Measurements from ENCODE around the gene TOB1. TPM values are rescaled to one million over a fixed set of nuclear protein-coding genes. Genes with fewer than 3 reads are reported as not detected.

TOB1 gene
- total and polyA plus RNA-seq, 2 donors (not counting 1 experiment from before 2014, with no cell fraction given), result 23.3 to 28.9 TPM

DNA sequence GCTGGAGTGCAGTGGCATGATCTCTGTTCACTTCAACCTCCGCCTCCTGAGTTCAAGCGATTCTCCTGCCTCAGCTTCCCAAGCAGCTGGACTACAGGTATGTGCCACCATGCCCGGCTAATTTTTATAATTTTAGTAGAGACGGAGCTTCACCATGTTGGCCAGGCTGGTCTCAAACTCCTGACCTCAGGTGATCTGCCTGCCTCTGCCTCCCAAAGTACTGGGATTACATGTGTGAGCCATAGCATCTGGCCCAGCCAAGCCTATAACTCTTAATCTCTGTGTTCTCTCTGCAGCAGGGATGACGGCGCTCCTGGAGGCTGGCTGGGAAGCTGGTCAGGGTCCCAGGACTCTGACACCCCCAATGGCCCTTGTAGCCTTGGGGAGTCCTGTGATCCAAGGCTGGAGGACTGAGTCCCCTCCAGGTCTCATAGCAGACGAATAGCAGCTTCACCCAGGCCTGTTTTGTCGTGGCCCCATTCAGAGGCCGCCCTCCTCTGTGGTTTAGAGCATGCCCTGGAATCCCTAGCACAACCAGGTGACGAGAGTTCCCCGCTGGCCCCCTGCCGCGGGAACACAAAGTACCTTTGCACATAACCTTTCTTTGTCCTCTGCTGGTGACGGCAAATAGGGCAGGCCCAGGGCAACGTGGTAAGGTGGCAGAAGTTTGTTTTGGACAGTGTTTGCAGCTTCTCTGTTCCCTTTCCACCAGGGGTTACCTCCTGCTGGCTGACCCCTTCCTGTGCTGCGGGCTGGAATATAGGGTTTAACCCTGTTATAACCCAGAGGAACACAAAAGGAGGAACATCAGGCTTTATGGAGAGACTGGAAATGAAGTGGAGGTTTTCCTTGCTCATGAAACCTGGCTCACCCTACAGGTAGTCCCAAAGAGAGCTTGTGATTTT lies 43.0 kb upstream of the TOB1 start:
- ATAC-seq (ENCODE audit: low read depth) (no peak), DNase-seq (no peak)
- ChIA-PET CTCF (interaction anchor here (1.1 kb wide), 1 partner anchor 46 kb away, joined by 3 read pairs; no protein-coding TSS in a partner anchor), POLR2A (no interaction called here)
- H3K9ac ChIP-seq (ENCODE audit: low read length), result no peak overlapping the region
- H3K27me3 ChIP-seq (replicated peaks in 1 of 4; ENCODE audit: control extremely low read depth in 1 of 4, control insufficient read depth in 3 of 4, insufficient read depth in 4 of 4, low read length in 3 of 4), result no peaks in the 10 kb centered on the region
- H4K20me1 ChIP-seq (ENCODE audit: control insufficient read depth, insufficient read depth, low read length, poor library complexity, severe bottlenecking), result no peaks in the 10 kb centered on the region
- no peak overlapping the region for H2AFZ ChIP-seq (ENCODE audit: insufficient read depth, low read depth, low read length, poor library complexity, severe bottlenecking)
- intact Hi-C loops (cut with micrococcal nuclease), result no loop called here
- WGBS (ENCODE audit: insufficient coverage), result 75% methylated on average over 15 of the region's 16 CpGs
- H3K27ac Mint-ChIP-seq, result no peak overlapping the region
- H3K9me3 Mint-ChIP-seq (ENCODE audit: insufficient read depth), result no peaks in the 10 kb centered on the region
- no peak overlapping the region for H3K4me2 ChIP-seq (replicated peaks; ENCODE audit: low read depth, low read length, poor library complexity, severe bottlenecking)
- H3K4me3 ChIP-seq (ENCODE audit: control extremely low read depth in 1 of 5, extremely low read depth in 1 of 5, insufficient read depth in 1 of 5, low read depth in 2 of 5, low read length in 4 of 5), result no peak overlapping the region
- no peak overlapping the region for H3K4me3 Mint-ChIP-seq
- peaks cover 0 to 3% (median 0%) of the 10 kb centered on the region in 3 donors for H3K9me3 ChIP-seq (ENCODE audit: control extremely low read depth in 1 of 3, control insufficient read depth in 2 of 3, insufficient read depth in 1 of 3, low read length in 2 of 3)
- no peaks in the 10 kb centered on the region for H3K27me3 Mint-ChIP-seq
- H3K79me2 ChIP-seq (ENCODE audit: control insufficient read depth, insufficient read depth, low read length), result no peaks in the 10 kb centered on the region
- peaks cover 0 to 11% of the 10 kb centered on the region in 2 donors for H3K4me1 ChIP-seq (ENCODE audit: control insufficient read depth in 2 of 2, insufficient read depth in 2 of 2, low read length in 2 of 2)
- H3K36me3 ChIP-seq (replicated peaks in 1 of 2; ENCODE audit: control extremely low read depth in 1 of 2, control insufficient read depth in 1 of 2, extremely low read depth in 1 of 2, insufficient read depth in 2 of 2, low read length in 1 of 2), result no peaks in the 10 kb centered on the region
- peaks cover 6% of the 10 kb centered on the region for H3K4me1 Mint-ChIP-seq
- no peak for TF ChIP-seq EZH2 (IDR thresholded peaks at IDR 0.05; ENCODE audit: borderline replicate concordance, insufficient read depth, low read depth, low read length, poor library complexity, severe bottlenecking)
- H3K27ac ChIP-seq (ENCODE audit: low read length in 2 of 2), result no peak overlapping the region

DNA sequence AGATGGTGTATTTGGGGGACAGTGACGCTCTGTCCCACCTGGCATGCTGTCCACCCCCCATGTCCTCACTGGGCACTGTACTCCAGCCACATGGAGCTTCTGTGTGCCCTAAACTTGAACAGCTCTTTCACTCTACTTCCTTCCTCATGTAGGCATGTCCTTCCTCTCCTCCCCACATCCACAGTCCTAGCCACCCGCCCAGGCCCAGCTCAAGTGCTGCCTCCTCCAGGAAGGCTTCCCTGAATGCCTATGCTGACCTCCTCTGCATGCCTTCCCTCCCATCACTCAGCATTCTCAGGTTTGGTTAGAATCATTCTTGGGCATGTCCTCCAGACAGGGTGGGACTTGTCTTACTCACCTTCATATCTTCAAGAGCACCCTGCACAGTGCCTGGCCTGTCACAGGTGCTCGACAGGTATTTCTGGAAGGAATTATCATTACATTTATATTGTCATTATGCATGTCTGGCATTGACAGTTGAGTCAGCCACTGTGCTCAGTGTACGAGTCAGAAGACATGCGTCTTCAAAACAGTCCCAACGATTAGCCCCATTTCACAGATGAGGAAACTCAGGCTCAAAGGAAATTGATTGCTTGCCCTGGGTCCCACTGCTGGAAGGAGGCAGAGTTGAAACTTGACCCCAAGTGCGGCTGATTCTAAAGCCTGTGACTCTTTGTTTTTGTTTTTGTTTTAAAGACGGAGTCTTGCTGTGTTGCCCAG lies 42.1 kb upstream of the TOB1 start:
- Mint-ChIP-seq H3K9me3 (ENCODE audit: insufficient read depth) (no peaks in the 10 kb centered on the region), H3K4me3 (no peak overlapping the region), H3K4me1 (peaks cover 12% of the 10 kb centered on the region), H3K27ac (no peak overlapping the region), H3K27me3 (no peaks in the 10 kb centered on the region)
- ATAC-seq (ENCODE audit: low read depth) (no peak), DNase-seq (no peak)
- no peak overlapping the region for H3K4me3 ChIP-seq (ENCODE audit: control extremely low read depth in 1 of 5, extremely low read depth in 1 of 5, insufficient read depth in 1 of 5, low read depth in 2 of 5, low read length in 4 of 5)
- H3K9me3 ChIP-seq (ENCODE audit: control extremely low read depth in 1 of 3, control insufficient read depth in 2 of 3, insufficient read depth in 1 of 3, low read length in 2 of 3), result peaks cover 0 to 3% (median 0%) of the 10 kb centered on the region in 3 donors
- peaks cover 5 to 13% of the 10 kb centered on the region in 2 donors for H3K4me1 ChIP-seq (ENCODE audit: control insufficient read depth in 2 of 2, insufficient read depth in 2 of 2, low read length in 2 of 2)
- no peak overlapping the region for H2AFZ ChIP-seq (ENCODE audit: insufficient read depth, low read depth, low read length, poor library complexity, severe bottlenecking)
- H3K27me3 ChIP-seq (replicated peaks in 1 of 4; ENCODE audit: control extremely low read depth in 1 of 4, control insufficient read depth in 3 of 4, insufficient read depth in 4 of 4, low read length in 3 of 4), result no peaks in the 10 kb centered on the region
- no peak overlapping the region for H3K27ac ChIP-seq (ENCODE audit: low read length in 2 of 2)
- WGBS (ENCODE audit: insufficient coverage), result 85% methylated on average over 7 of the region's 8 CpGs
- H3K79me2 ChIP-seq (ENCODE audit: control insufficient read depth, insufficient read depth, low read length), result no peaks in the 10 kb centered on the region
- TF ChIP-seq EZH2 (IDR thresholded peaks at IDR 0.05; ENCODE audit: borderline replicate concordance, insufficient read depth, low read depth, low read length, poor library complexity, severe bottlenecking) (no peak), CTCF (IDR thresholded peaks at IDR 0.05) (no peak)
- H3K4me2 ChIP-seq (replicated peaks; ENCODE audit: low read depth, low read length, poor library complexity, severe bottlenecking), result no peak overlapping the region
- H4K20me1 ChIP-seq (ENCODE audit: control insufficient read depth, insufficient read depth, low read length, poor library complexity, severe bottlenecking), result no peaks in the 10 kb centered on the region
- ChIA-PET CTCF (interaction anchor here (1.1 kb wide), 1 partner anchor 47 kb away, joined by 3 read pairs; no protein-coding TSS in a partner anchor), POLR2A (no interaction called here)
- no peaks in the 10 kb centered on the region for H3K36me3 ChIP-seq (replicated peaks in 1 of 2; ENCODE audit: control extremely low read depth in 1 of 2, control insufficient read depth in 1 of 2, extremely low read depth in 1 of 2, insufficient read depth in 2 of 2, low read length in 1 of 2)
- H3K9ac ChIP-seq (ENCODE audit: low read length), result no peak overlapping the region
- intact Hi-C loops (cut with micrococcal nuclease), result no loop called here
